Adrenal gland (tissue), 12 donors: Measurements from ENCODE around the gene DPH3. TPM values are rescaled to one million over a fixed set of nuclear protein-coding genes. Genes with fewer than 3 reads are reported as not detected.

Experiments used
- DNase-seq, 7 donors: peaks; one replicate each; pipeline ENCODE4 v3.0.0-alpha.2; 2019 to 2020
- H3K27ac ChIP-seq, 5 donors: fragments of 200-600 bp; sonication (generic) in 4 of 5; 1 replicate in 3 of 5; 2 replicates in 2 of 5; pipeline versions ENCODE4 v1.5.1 to v1.8.0; 2016 to 2020; ENCODE audit warnings: mild to moderate bottlenecking in 1 of 5
- H3K27me3 ChIP-seq: fragments of 200-600 bp; 2 replicates; pipeline ENCODE4 v1.8.0; 2021
- H3K36me3 ChIP-seq, 2 donors: fragments of 200-600 bp; replicated peaks in 1 of 2; 1 replicate in 1 of 2; 2 replicates in 1 of 2; pipeline versions ENCODE4 v1.5.1 to v1.8.0; 2018 to 2022
- H3K4me1 ChIP-seq, 2 donors: fragments of 200-600 bp; replicated peaks in 1 of 2; 1 replicate in 1 of 2; 2 replicates in 1 of 2; pipeline versions ENCODE4 v1.5.1 to v1.8.0; 2018 to 2021
- H3K4me3 ChIP-seq, 4 donors: fragments of 200-600 bp; sonication (generic) in 3 of 4; one replicate each; pipeline ENCODE4 v1.5.1; 2016 to 2018
- H3K9me3 ChIP-seq, 3 donors: fragments of 200-600 bp; sonication (generic) in 1 of 3; replicated peaks in 1 of 3; 1 replicate in 2 of 3; 2 replicates in 1 of 3; pipeline versions ENCODE4 v1.5.1 to v1.8.0; 2016 to 2021
- POLR2A ChIP-seq, 2 donors: fragments of 450-650 bp; IDR thresholded peaks; one replicate each; pipeline ENCODE4 v1.6.1; 2017; ENCODE audit warnings: antibody characterized with exemption in 2 of 2, mild to moderate bottlenecking in 2 of 2, moderate library complexity in 1 of 2
- WGBS, 4 donors: extraction: QIAGEN DNeasy Blood & Tissue Kit in 2 of 4; methylation state at CpG; one replicate each; pipeline versions ENCODE4 v1.1.5 to v1.1.7; 2013 to 2017; 5-methylcytosine and 5-hydroxymethylcytosine counted together
- intact Hi-C, 2 donors: fragments of 100-400 bp; cut with DNase I; formaldehyde crosslinking; loops; one replicate each; pipeline versions ENCODE4 v1.14.1 to v1.15.0; 2022 to 2023
- polyA plus RNA-seq, 3 donors: library from polyadenylated mRNA; stranded (reverse); fragments of 200-250 nt in 2 of 3; fragments of 350-450 nt in 1 of 3; fragmentation: Illumina TruSeq in 1 of 3; extraction: RNeasy Lipid Tissue Mini Kit (QIAGEN cat#74804) in 1 of 3; gene quantifications; one replicate each; pipeline ENCODE4 v1.2.3, GENCODE V29; 2013 to 2014
- total RNA-seq, 9 donors: library from RNA; depleted of rRNA in 4 of 9; stranded (reverse); fragments of >200 nt in 4 of 9; fragments of 120-200 nt in 1 of 9; fragmentation: NEBNext Ultra II Directional in 1 of 9; extraction: Animal tissue kit (Norgen Biotek cat#: 25700) in 1 of 9; gene quantifications; one replicate each; pipeline versions ENCODE4 v1.1.0 to v1.2.4, GENCODE V29; 2013 to 2023
- TF ChIP-seq, protein P1 (sequence below), 6 experiments: fragments of 450-650 bp in 4 of 6; fragments of 200-600 bp in 2 of 6; sonication (generic) in 1 of 6; IDR thresholded peaks; 1 replicate in 5 of 6; 2 replicates in 1 of 6; pipeline versions ENCODE4 v1.5.1 to v1.8.0; 2016 to 2021; ENCODE audit warnings: antibody characterized with exemption in 6 of 6, mild to moderate bottlenecking in 2 of 6, moderate library complexity in 1 of 6
- donor health status: healthy with polysubstance abuse.
- donor health status: Bipolar disorder and iron deficiency.
- donor health status: DM: yes; HTN: yes; CAD: no.
- donor health status: DM: no; HTN: no; CAD: no.
- donor health status: DM: no; HTN: no; CAD: no.
- donor health status: DM: yes; HTN: yes; CAD: no.

Gene DPH3
- total and polyA plus RNA-seq, 12 donors, result 6.6 to 42.7 (median 19.1) TPM

DNA sequence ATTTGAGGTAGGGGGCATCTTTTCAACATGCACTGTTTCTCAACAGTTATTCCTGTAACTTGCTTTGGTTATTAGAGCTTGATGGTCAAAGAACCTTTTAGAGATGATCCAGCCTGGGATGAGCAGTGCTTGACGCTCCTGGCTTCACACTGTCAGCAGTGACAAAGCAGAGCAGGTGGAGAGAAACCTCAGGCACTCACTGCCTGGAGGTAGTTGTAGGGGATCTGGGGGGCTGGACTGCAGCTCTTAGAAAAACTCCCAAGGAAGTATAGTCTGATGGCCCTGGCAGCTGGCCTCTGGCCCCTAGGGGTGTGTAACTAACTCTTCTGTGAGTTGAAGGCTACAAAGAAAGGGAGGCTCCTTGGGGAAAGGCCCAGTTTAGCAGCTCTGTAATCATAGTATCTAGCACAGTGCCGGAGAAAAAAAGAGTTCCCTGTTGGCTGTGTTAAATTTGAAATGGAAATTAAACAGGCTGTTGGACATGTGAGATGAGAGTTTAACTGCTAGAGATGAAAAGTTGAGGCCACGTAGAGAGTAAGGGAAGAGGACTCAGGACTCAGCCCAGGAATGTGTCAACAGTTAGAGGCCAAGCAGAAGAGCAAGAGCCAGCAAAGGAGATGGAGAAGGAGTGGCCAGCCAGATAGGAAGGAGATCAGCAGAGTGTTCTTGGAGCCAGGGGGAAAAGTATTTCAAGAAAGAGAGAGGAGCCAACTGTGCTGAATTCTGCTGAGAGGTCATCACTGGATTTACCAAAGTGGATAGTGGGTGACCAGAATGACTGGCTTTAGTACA is 14.5 kb upstream of the DPH3 start:
- no peaks in the 10 kb centered on the region for H3K9me3 ChIP-seq
- no peaks in the 10 kb centered on the region for H3K4me1 ChIP-seq
- H3K36me3 ChIP-seq, result no peaks in the 10 kb centered on the region
- WGBS, 4 donors, result 87 to 94% (median 89%) methylated on average over 3 of the region's 3 CpGs
- H3K4me3 ChIP-seq, result no peak overlapping the region
- no peaks in the 10 kb centered on the region for H3K27me3 ChIP-seq
- DNase-seq, result no peak
- no peak for TF ChIP-seq POLR2A (IDR thresholded peaks at IDR 0.05)
- TF ChIP-seq, protein P1, sequence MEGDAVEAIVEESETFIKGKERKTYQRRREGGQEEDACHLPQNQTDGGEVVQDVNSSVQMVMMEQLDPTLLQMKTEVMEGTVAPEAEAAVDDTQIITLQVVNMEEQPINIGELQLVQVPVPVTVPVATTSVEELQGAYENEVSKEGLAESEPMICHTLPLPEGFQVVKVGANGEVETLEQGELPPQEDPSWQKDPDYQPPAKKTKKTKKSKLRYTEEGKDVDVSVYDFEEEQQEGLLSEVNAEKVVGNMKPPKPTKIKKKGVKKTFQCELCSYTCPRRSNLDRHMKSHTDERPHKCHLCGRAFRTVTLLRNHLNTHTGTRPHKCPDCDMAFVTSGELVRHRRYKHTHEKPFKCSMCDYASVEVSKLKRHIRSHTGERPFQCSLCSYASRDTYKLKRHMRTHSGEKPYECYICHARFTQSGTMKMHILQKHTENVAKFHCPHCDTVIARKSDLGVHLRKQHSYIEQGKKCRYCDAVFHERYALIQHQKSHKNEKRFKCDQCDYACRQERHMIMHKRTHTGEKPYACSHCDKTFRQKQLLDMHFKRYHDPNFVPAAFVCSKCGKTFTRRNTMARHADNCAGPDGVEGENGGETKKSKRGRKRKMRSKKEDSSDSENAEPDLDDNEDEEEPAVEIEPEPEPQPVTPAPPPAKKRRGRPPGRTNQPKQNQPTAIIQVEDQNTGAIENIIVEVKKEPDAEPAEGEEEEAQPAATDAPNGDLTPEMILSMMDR (IDR thresholded peaks at IDR 0.05), result no peak
- peak overlapping the region in 1 of 5 donors; percentile 40 for H3K27ac ChIP-seq
- intact Hi-C loops, result no loop called here

DNA sequence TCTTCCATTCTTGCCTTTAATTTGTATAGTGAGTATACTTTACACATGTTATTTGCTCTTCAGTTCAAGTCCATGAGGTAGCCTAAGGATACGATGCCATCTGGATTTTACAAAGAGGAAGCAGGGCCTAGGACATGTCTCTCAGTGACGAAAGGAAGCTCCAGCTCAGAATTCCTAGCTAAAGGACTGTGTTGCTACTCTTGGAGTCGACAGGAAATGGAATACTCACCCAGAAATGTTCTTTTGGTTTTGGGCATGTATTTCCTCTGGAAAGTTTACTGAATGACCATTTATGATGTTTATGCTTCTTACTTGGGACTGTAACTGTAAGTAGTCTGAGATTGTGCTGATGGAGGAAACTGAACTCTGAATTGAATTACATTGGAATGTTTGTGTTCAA is 12.7 kb upstream of the DPH3 start:
- H3K36me3 ChIP-seq, result peaks cover 0 to 5% of the 10 kb centered on the region in 2 donors
- H3K4me3 ChIP-seq, result no peak overlapping the region
- TF ChIP-seq POLR2A (IDR thresholded peaks at IDR 0.05), result no peak
- TF ChIP-seq, protein P1 (IDR thresholded peaks at IDR 0.05), result no peak
- peak overlapping the region in 1 of 5 donors; percentile 29 for H3K27ac ChIP-seq
- DNase-seq, result no peak
- no peaks in the 10 kb centered on the region for H3K9me3 ChIP-seq
- intact Hi-C loops, result no loop called here
- no peaks in the 10 kb centered on the region for H3K4me1 ChIP-seq
- H3K27me3 ChIP-seq, result no peaks in the 10 kb centered on the region
- 71 to 85% (median 84%) methylated on average over 3 of the region's 3 CpGs for WGBS, 4 donors

DNA sequence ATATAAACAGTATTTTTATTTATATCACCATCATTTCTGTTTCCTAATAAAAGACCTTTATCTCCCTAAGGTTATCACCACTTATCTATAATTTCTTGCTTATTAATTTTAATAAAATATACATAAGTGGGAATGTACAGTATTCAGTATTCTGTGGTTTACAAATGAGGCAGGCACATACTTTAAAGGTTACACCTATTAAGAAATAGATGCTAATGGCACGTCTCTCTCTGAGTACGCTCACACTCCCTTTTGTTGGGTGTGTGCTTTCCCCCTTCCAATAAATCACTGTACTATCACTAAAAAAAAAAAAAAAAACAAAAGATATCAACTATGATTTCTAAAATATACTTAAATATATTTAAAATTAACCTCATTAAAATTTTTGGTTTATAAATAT is 9.1 kb upstream of the DPH3 start:
- H3K4me1 ChIP-seq, result no peaks in the 10 kb centered on the region
- no peaks in the 10 kb centered on the region for H3K9me3 ChIP-seq
- H3K27ac ChIP-seq, result no peak overlapping the region
- TF ChIP-seq, protein P1 (IDR thresholded peaks at IDR 0.05), result no peak
- no peak for TF ChIP-seq POLR2A (IDR thresholded peaks at IDR 0.05)
- peaks cover 0 to 15% of the 10 kb centered on the region in 2 donors for H3K36me3 ChIP-seq
- H3K4me3 ChIP-seq, result no peak overlapping the region
- WGBS, 4 donors, result 94 to 98% (median 95%) methylated on average over 2 of the region's 2 CpGs
- no peak for DNase-seq
- no peaks in the 10 kb centered on the region for H3K27me3 ChIP-seq
- intact Hi-C loops, result no loop called here

DNA sequence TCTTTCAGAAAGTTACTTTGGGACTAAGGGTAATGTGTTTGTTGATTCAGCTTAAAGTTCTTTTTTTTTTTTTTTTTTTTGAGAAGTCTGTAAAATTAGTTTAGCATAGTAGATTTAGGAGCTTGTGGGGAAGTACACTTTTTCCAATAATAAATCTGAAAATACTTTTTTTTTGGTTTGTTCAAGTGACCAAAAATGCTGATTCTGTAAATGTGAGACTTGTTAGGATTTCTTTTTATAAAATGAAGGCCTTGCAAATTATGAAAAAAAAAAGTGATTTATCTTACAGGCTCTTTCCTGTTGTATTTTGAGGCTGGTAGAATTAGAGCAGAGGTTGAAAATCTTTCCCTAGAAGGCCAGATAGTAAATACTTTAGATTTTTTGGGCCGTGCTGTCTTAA is 7.8 kb upstream of the DPH3 start:
- no peak for TF ChIP-seq POLR2A (IDR thresholded peaks at IDR 0.05)
- TF ChIP-seq, protein P1 (IDR thresholded peaks at IDR 0.05), result no peak
- Histone ChIP-seq H3K36me3 (peaks cover 0 to 15% of the 10 kb centered on the region in 2 donors), H3K4me3 (no peak overlapping the region), H3K9me3 (no peaks in the 10 kb centered on the region), H3K27me3 (no peaks in the 10 kb centered on the region), H3K4me1 (peaks cover 0 to 11% of the 10 kb centered on the region in 2 donors), H3K27ac (no peak overlapping the region)
- WGBS, 4 donors, result 65 to 77% (median 70%) methylated on average over 1 of the region's 1 CpG
- intact Hi-C loops, result no loop called here
- DNase-seq, result no peak
